K562 (cell line): ENCODE measurements around the gene NFATC1. TPM values are rescaled to one million over a fixed set of nuclear protein-coding genes. Genes with fewer than 3 reads are reported as not detected.

Experiments used
- ATAC-seq: fragments of 200-7000 bp; cut with Tn5 transposase; 3 replicates; pipeline ENCODE4 v1.9.1; 2020; ENCODE audit warnings: moderate library complexity
- BruUV-seq: library from RNA; stranded (reverse); fragments of 400-500 nt; replicated peaks from 2 replicates; lab custom pipeline; 2021; lab: Mats Ljungman, UMichigan
- CTCF ChIA-PET: fragments of 300-600 bp; formaldehyde crosslinking; extraction: SDS; loops from one replicate; lab custom pipeline; 2021; ENCODE audit warnings: low intra/inter-chr PET ratio; lab: Yijun Ruan, JAX
- POLR2A ChIA-PET: fragments of 300-600, 350-650 bp; sonication (Branson Sonifier 250); formaldehyde crosslinking; extraction: SDS; loops from one replicate; lab custom pipeline; 2021; ENCODE audit warnings: antibody characterized with exemption, inconsistent platforms; lab: Yijun Ruan, JAX
- DNase-seq, 4 experiments: peaks; one replicate each; pipeline versions ENCODE4 v3.0.0 to v3.0.0-alpha.2; 2011 to 2018; ENCODE audit warnings: low spot score in 3 of 4, mixed read lengths in 3 of 4; ENCODE audit errors: extremely low read depth in 1 of 4
- FAIRE-seq: peaks from 2 replicates; lab custom pipeline; 2011; peaks lifted over from hg19 to GRCh38; lab: Jason Lieb, UNC
- H2AFZ ChIP-seq: 2 replicates; pipeline ENCODE4 v1.6.0; 2011; ENCODE audit warnings: low read depth, low read length, control low read depth, inconsistent platforms
- H3K27ac ChIP-seq: fragments of 200-600 bp; 3 replicates; pipeline ENCODE4 v1.8.0; 2011; ENCODE audit warnings: low read depth, mild to moderate bottlenecking, control low read depth, inconsistent platforms, low read length, moderate library complexity, mixed read lengths; ENCODE audit errors: extremely low read depth
- H3K27me3 ChIP-seq, 2 experiments: fragments of 300-600 bp in 1 of 2; 2 replicates in 1 of 2; 3 replicates in 1 of 2; pipeline versions ENCODE4 v1.6.0 to v1.8.0; 2011; ENCODE audit warnings: inconsistent platforms in 2 of 2, low read length in 2 of 2, mild to moderate bottlenecking in 1 of 2, mixed read lengths in 1 of 2, moderate library complexity in 1 of 2; ENCODE audit not compliant: control insufficient read depth in 2 of 2, insufficient read depth in 2 of 2
- H3K36me3 ChIP-seq: fragments of 300-600 bp; 3 replicates; pipeline ENCODE4 v1.8.0; 2011; ENCODE audit warnings: mild to moderate bottlenecking, low read length, inconsistent platforms; ENCODE audit not compliant: control insufficient read depth, insufficient read depth
- H3K4me1 ChIP-seq, 2 experiments: fragments of 200-600 bp in 1 of 2; replicated peaks in 1 of 2; 2 replicates in 1 of 2; 3 replicates in 1 of 2; pipeline versions ENCODE4 v1.5.1 to v1.8.0; 2011; ENCODE audit warnings: inconsistent platforms in 2 of 2, low read length in 2 of 2, mild to moderate bottlenecking in 1 of 2, mixed read lengths in 1 of 2, moderate library complexity in 1 of 2; ENCODE audit not compliant: control insufficient read depth in 2 of 2, insufficient read depth in 2 of 2
- H3K4me2 ChIP-seq: 2 replicates; pipeline ENCODE4 v1.6.1; 2011; ENCODE audit warnings: low read length, control low read depth, inconsistent platforms, mixed read lengths; ENCODE audit not compliant: insufficient read depth
- H3K4me3 ChIP-seq: fragments of 200-600 bp; sonication (generic), shearing (Covaris generic); 2 replicates; pipeline ENCODE4 v1.5.1; 2016; ENCODE audit warnings: control low read depth, inconsistent platforms
- H3K79me2 ChIP-seq: fragments of 200-600 bp; 3 replicates; pipeline ENCODE4 v1.8.0; 2011; ENCODE audit warnings: low read length, inconsistent platforms; ENCODE audit not compliant: control insufficient read depth, insufficient read depth
- H3K9ac ChIP-seq, 2 experiments: 2 replicates each; pipeline versions ENCODE4 v1.6.0 to v1.6.1; 2011; ENCODE audit warnings: low read depth in 2 of 2, low read length in 2 of 2, control low read depth in 1 of 2, inconsistent platforms in 1 of 2, mild to moderate bottlenecking in 1 of 2, mixed read lengths in 1 of 2; ENCODE audit not compliant: insufficient read depth in 1 of 2
- H3K9me1 ChIP-seq: one replicate; pipeline ENCODE4 v1.6.0; 2011; ENCODE audit warnings: inconsistent platforms, mild to moderate bottlenecking, low read length, moderate library complexity; ENCODE audit not compliant: control insufficient read depth, insufficient read depth
- H3K9me3 ChIP-seq: replicated peaks from 2 replicates; pipeline ENCODE4 v1.5.1; 2011; ENCODE audit warnings: low read depth, low read length, inconsistent platforms; ENCODE audit not compliant: control insufficient read depth, insufficient read depth
- H4K20me1 ChIP-seq: replicated peaks from 2 replicates; pipeline ENCODE4 v1.6.1; 2011; ENCODE audit warnings: low read length, inconsistent platforms, mixed read lengths; ENCODE audit not compliant: control insufficient read depth, insufficient read depth
- FOSL1 ChIP-seq: fragments of 200-800 bp; sonication (Bioruptor generic); conservative IDR thresholded peaks from 2 replicates; pipeline ENCODE4 v1.6.1; 2016; ENCODE audit warnings: missing genetic modification characterization, missing compliant biosample characterization
- GTF2A2 ChIP-seq: IDR thresholded peaks from 2 replicates; pipeline ENCODE4 v1.6.1; 2016; ENCODE audit warnings: mild to moderate bottlenecking, missing genetic modification characterization, missing compliant biosample characterization
- GTF2E2 ChIP-seq: fragments of 200-800 bp; sonication (Bioruptor generic); IDR thresholded peaks from 2 replicates; pipeline ENCODE4 v1.6.1; 2016; ENCODE audit warnings: missing genetic modification characterization, missing compliant biosample characterization
- MEF2A ChIP-seq: IDR thresholded peaks from 2 replicates; pipeline ENCODE4 v1.6.1; 2011; ENCODE audit warnings: low read depth, mild to moderate bottlenecking, low read length, moderate library complexity; ENCODE audit not compliant: control insufficient read depth
- MEIS2 ChIP-seq: fragments of 450-650 bp; IDR thresholded peaks from 2 replicates; pipeline ENCODE4 v1.6.1; 2014; ENCODE audit warnings: mild to moderate bottlenecking; ENCODE audit not compliant: partially characterized antibody
- MYC ChIP-seq, 2 experiments: fragments of 250-450 bp in 1 of 2; sonication (Bioruptor Pico) in 1 of 2; IDR thresholded peaks; 2 replicates each; pipeline versions ENCODE4 v1.5.1 to v1.6.1; 2012 to 2021; ENCODE audit warnings: low read depth in 2 of 2, borderline replicate concordance in 1 of 2, improper control_type of control experiment in 1 of 2, low read length in 1 of 2, mild to moderate bottlenecking in 1 of 2, moderate library complexity in 1 of 2
- NCOA6 ChIP-seq: fragments of 450-650 bp; IDR thresholded peaks from 2 replicates; pipeline ENCODE4 v1.6.1; 2017; ENCODE audit warnings: mild to moderate bottlenecking
- NFIX ChIP-seq: fragments of 250-450 bp; sonication (Bioruptor Pico); IDR thresholded peaks from 2 replicates; pipeline ENCODE4 v1.4.0; 2020; ENCODE audit warnings: low read depth, mild to moderate bottlenecking, moderate library complexity
- NRF1 ChIP-seq, 2 experiments: fragments of 450-650 bp; IDR thresholded peaks in 1 of 2; conservative IDR thresholded peaks in 1 of 2; 2 replicates each; pipeline ENCODE4 v1.6.1; 2014; ENCODE audit warnings: mild to moderate bottlenecking in 2 of 2
- RB1 ChIP-seq: fragments of 450-650 bp; IDR thresholded peaks from 2 replicates; pipeline ENCODE4 v1.6.1; 2017; ENCODE audit warnings: low read depth, mild to moderate bottlenecking
- RBFOX2 ChIP-seq: fragments of 200-400 bp; formaldehyde crosslinking; IDR thresholded peaks from 2 replicates; pipeline ENCODE4 v1.6.1; 2017; ENCODE audit warnings: low read depth, mild to moderate bottlenecking, low read length, moderate library complexity
- RHOXF2B ChIP-seq: fragments of 250-450 bp; sonication (Bioruptor Pico); conservative IDR thresholded peaks from 2 replicates; pipeline ENCODE4 v1.5.1; 2021
- SRSF1 ChIP-seq: fragments of 200-400 bp; formaldehyde crosslinking; IDR thresholded peaks from 2 replicates; pipeline ENCODE4 v1.6.1; 2017; ENCODE audit warnings: mild to moderate bottlenecking, low read depth, low read length, moderate library complexity
- WGBS: fragments of 100-300 bp; shearing (Covaris generic); methylation state at CpG from one replicate; pipeline ENCODE4 v1.1.6; 2016; ENCODE audit warnings: low coverage, mixed read lengths; ENCODE audit not compliant: insufficient coverage; ENCODE audit errors: missing lambda C conversion rate; 5-methylcytosine and 5-hydroxymethylcytosine counted together
- in situ Hi-C: fragments of 300-500 bp; cut with MboI; formaldehyde crosslinking; loops from 4 replicates; pipeline ENCODE4 v1.15.0; 2018; ENCODE audit warnings: inconsistent platforms, mixed read lengths
- intact Hi-C: fragments of 100-400 bp; cut with micrococcal nuclease; formaldehyde crosslinking; loops from 2 replicates; pipeline ENCODE4 v1.14.2; 2022
- polyA plus RNA-seq, 8 experiments: library from polyadenylated mRNA; depleted of rRNA in 4 of 8; stranded (reverse) in 5 of 8; unstranded in 3 of 8; fragments of >200 nt; fragmentation: Nextera tagmentation in 2 of 8; fragmentation: Illumina TruSeq in 1 of 8; extraction: Ambion mirVana in 2 of 8; extraction: Trizol in 1 of 8; gene quantifications; 2 replicates each; pipeline versions ENCODE4 v1.2.1 to v1.2.3, GENCODE V29; 2011 to 2014; ENCODE audit warnings: inconsistent platforms in 1 of 8, missing spikeins in 1 of 8
- total RNA-seq, 7 experiments: library from RNA; depleted of rRNA in 6 of 7; stranded (reverse); fragments of >200 nt in 6 of 7; fragmentation: Illumina TruSeq in 2 of 7; extraction: Trizol in 2 of 7; gene quantifications; 2 replicates each; pipeline versions ENCODE4 v1.2.1 to v1.2.3, GENCODE V29; 2011 to 2021; ENCODE audit warnings: low replicate concordance in 1 of 7

NFATC1 gene
- total and polyA plus RNA-seq, 9 of the 15 experiments (the other 6 are each of a cell fraction or from before 2014, with no cell fraction given), result 1.1 to 16.4 (median 2.5) TPM

DNA sequence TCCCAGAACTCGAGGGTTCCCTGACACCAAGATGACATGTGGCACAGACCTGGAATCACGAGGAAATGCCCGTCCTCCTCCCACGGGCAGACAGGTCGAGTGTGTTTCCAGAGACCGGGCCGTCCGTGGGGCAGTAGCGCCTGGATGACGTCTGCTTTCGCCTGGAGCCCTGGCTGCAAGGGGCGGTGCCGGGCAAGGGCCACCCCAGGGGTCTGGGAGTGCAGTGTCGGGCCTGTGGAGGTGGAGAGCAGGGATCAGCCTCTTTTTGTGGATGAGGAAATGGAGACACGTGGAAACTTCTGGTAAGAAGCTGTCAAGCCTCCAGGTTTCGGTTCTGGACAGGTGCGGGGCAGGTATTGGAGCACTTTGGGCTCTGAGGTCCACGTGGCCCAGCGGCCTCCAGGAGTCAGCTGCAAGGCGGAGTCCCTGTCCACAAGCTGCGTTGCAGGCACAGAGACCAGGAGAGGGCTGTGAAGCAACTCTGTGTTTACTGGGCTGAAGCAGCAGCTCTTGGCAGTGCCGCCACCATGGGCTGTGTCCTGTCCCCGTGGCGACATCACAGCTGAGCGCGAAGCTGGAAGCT is 25.6 kb downstream of the NFATC1 start:
- intact Hi-C loops (no loop called here), in situ Hi-C loops (no loop called here)
- TF ChIP-seq NFIX (CRISPR knock-in tag) (no peak), MEIS2 (no peak), NRF1 (conservative IDR thresholded peaks at IDR 0.05 in 1 of 2, IDR thresholded peaks at IDR 0.05 in 1 of 2) (no peak), RHOXF2B (CRISPR knock-in tag) (no peak), MYC (IDR thresholded peaks at IDR 0.05; ENCODE audit: low read depth, low read length) (no peak), MYC (CRISPR knock-in tag; IDR thresholded peaks at IDR 0.05; ENCODE audit: borderline replicate concordance, low read depth) (no peak), RB1 (no peak), SRSF1 (no peak), FOSL1 (tag) (no peak), GTF2E2 (no peak), GTF2A2 (no peak), RBFOX2 (no peak), NCOA6 (no peak), MEF2A (no peak)
- DNase-seq (no peak), FAIRE-seq (no peak), ATAC-seq (no peak)
- Histone ChIP-seq H3K9me1 (no peaks in the 10 kb centered on the region), H3K9ac (no peak overlapping the region), H3K79me2 (no peaks in the 10 kb centered on the region), H3K27me3 (no peaks in the 10 kb centered on the region), H3K4me2 (no peak overlapping the region), H3K36me3 (peaks cover 5% of the 10 kb centered on the region; the same call in 1 of the 3 replicates), H4K20me1 (no peaks in the 10 kb centered on the region; the same call in 1 of the 2 replicates), H2AFZ (no peak overlapping the region), H3K9me3 (no peaks in the 10 kb centered on the region), H3K27ac (no peak overlapping the region), H3K4me1 (peaks cover 0 to 29% of the 10 kb centered on the region in 2 experiments; a peak in 2 of 5 replicates), H3K4me3 (no peak overlapping the region)
- 87% methylated on average over 8 of the region's 26 CpGs for WGBS
- POLR2A ChIA-PET, result no interaction called here
- CTCF ChIA-PET, result no interaction called here
- no TSS peak for BruUV-seq
